ENCODE measurements around the gene TNXB.
"Not testable (repeated sequence)": the region's sequence is repeated elsewhere in the genome, so short reads cannot be mapped to it uniquely, and the experiment has no call there.

Gene TNXB

DNA sequence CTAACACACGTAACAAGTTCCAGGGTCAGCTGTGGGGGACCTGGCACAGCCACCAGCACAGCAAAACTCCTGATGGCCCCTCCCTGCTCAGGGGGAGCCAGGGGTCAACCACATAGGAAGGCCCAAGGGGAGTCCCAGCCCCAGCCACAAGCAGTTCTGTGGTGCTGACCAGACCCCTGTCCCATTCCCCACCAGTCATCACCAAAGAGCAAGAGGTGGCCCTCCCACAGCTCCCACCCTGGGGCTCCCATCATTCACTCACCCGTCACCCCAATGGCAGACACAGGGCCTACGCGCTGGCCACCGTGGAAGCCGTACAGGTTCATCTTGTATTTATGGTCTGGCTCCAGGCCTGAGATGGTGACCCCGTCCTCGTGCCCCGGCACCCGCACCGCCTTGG lies 59.4 kb downstream of the TNXB start:
- not testable (repeated sequence) for H3K4ac ChIP-seq (ENCODE audit: low read depth, low read length); H3K79me2 ChIP-seq (ENCODE audit: control insufficient read depth, insufficient read depth, low read length, poor library complexity); H2BK120ac ChIP-seq (ENCODE audit: insufficient read depth, low read length, poor library complexity); H4K91ac ChIP-seq (ENCODE audit: low read depth, low read length); H4K8ac ChIP-seq (ENCODE audit: low read depth, low read length); H3K9ac ChIP-seq (ENCODE audit: low read length); H3K4me2 ChIP-seq (ENCODE audit: low read length); DNase-seq; H4K12ac ChIP-seq (ENCODE audit: low read depth, low read length); H2BK12ac ChIP-seq (ENCODE audit: low read length); H3K27me3 ChIP-seq (ENCODE audit: insufficient read depth, low read length); H2AFZ ChIP-seq (ENCODE audit: insufficient read depth, low read length, poor library complexity); H3K18ac ChIP-seq (ENCODE audit: low read length); H3K23ac ChIP-seq (ENCODE audit: low read length); H3K9me3 ChIP-seq (ENCODE audit: insufficient read depth, low read depth, low read length); H3K79me1 ChIP-seq (ENCODE audit: low read length); H3K27ac ChIP-seq (ENCODE audit: low read depth, low read length); H2BK5ac ChIP-seq (ENCODE audit: low read depth, low read length, poor library complexity); H3K4me3 ChIP-seq (ENCODE audit: low read depth, low read length); H3K14ac ChIP-seq (ENCODE audit: low read length); H3K36me3 ChIP-seq (ENCODE audit: control insufficient read depth in 1 of 2, insufficient read depth in 2 of 2, low read length in 2 of 2); H2AK5ac ChIP-seq (ENCODE audit: low read length)
- WGBS (ENCODE audit: extremely low coverage, insufficient coverage, insufficient read length): no CpG with 5 or more reads among the region's 11 CpGs
- peaks cover 19 to 20% of the 10 kb centered on the region in 2 experiments for H3K4me1 ChIP-seq (ENCODE audit: control insufficient read depth in 1 of 2, insufficient read depth in 2 of 2, low read length in 2 of 2)

DNA sequence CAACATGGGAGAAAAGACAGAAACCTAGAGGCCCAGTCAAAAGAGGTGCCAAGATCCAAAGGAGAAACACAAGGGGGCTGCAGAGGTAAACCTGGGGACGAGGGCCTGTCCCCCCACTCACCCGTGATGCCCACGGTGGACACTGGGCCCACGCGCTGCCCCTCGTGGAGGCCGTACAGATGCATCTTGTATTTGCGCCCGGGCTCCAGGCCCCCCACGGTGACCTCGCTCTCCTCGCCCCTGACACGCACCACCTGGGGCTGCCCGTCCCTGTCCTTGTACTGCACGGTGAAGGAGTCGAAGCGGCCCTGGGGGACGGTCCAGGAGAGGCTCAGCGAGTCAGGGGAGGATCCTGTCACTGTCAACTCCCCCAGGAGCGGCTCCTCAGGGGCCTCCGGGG lies 60.0 kb downstream of the TNXB start:
- H4K8ac ChIP-seq (ENCODE audit: low read depth, low read length); H3K4ac ChIP-seq (ENCODE audit: low read depth, low read length); H2AK5ac ChIP-seq (ENCODE audit: low read length); H3K27ac ChIP-seq (ENCODE audit: low read depth, low read length); H3K79me1 ChIP-seq (ENCODE audit: low read length); H3K23ac ChIP-seq (ENCODE audit: low read length); H2AFZ ChIP-seq (ENCODE audit: insufficient read depth, low read length, poor library complexity); H4K12ac ChIP-seq (ENCODE audit: low read depth, low read length); H2BK5ac ChIP-seq (ENCODE audit: low read depth, low read length, poor library complexity); H2BK120ac ChIP-seq (ENCODE audit: insufficient read depth, low read length, poor library complexity); H3K18ac ChIP-seq (ENCODE audit: low read length); H2BK12ac ChIP-seq (ENCODE audit: low read length); H4K91ac ChIP-seq (ENCODE audit: low read depth, low read length); H3K36me3 ChIP-seq (ENCODE audit: control insufficient read depth in 1 of 2, insufficient read depth in 2 of 2, low read length in 2 of 2); H3K9me3 ChIP-seq (ENCODE audit: insufficient read depth, low read depth, low read length); H3K27me3 ChIP-seq (ENCODE audit: insufficient read depth, low read length); H3K14ac ChIP-seq (ENCODE audit: low read length); H3K79me2 ChIP-seq (ENCODE audit: control insufficient read depth, insufficient read depth, low read length, poor library complexity); H3K9ac ChIP-seq (ENCODE audit: low read length); DNase-seq; H3K4me2 ChIP-seq (ENCODE audit: low read length); H3K4me3 ChIP-seq (ENCODE audit: low read depth, low read length): not testable (repeated sequence)
- WGBS (ENCODE audit: extremely low coverage, insufficient coverage, insufficient read length): no CpG with 5 or more reads among the region's 21 CpGs
- peaks cover 19 to 20% of the 10 kb centered on the region in 2 experiments for H3K4me1 ChIP-seq (ENCODE audit: control insufficient read depth in 1 of 2, insufficient read depth in 2 of 2, low read length in 2 of 2)

DNA sequence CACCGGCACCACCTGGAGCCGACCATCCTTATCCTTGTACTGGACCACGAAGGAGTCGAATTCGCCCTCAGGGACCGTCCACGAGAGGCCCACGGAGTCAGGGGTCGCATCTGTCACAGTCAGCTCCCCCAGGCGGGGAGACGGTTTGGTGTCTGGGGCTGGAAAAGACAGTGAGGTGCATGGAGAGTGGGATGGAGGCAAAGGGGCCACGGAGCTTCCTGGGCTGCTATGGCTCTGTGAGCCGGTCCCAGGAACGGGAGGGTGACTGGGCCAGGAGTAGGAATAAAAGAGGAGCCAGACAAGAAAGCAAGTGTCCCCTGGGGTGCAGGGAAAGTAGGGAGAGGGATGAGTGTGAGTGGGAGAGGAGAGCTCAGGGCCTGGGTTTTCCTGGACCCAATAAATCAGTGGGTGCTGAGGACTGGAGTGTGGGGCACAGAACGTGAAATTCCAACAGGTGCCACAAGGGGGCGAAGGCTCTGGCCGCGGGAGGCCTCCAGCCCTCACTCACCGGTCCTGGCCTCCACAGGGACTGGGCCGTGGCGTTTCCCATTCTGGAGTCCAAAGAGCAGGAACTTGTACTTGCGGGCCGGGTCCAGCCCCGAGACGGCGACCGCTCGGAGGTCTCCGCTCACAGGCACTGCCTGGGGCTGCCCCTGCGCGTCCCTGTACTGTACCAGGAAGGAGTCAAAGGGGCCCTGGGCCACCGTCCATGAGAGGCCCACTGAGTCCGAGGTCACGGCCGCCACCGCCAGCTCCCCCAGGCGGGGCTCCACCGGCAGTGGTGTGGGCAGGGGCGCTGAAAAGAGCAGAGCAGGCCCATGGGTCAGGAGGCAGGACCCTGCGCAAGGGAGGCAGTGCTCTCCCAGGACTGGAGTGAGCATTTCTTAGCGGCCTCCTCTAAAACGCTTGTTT lies 61.0 kb downstream of the TNXB start:
- no peak overlapping the region for H3K4me2 ChIP-seq (ENCODE audit: low read length)
- no CpG with 5 or more reads among the region's 42 CpGs for WGBS (ENCODE audit: extremely low coverage, insufficient coverage, insufficient read length)
- peak overlapping the region; percentile 34 for H2BK12ac ChIP-seq (ENCODE audit: low read length)
- no peaks in the 10 kb centered on the region for H3K79me2 ChIP-seq (ENCODE audit: control insufficient read depth, insufficient read depth, low read length, poor library complexity)
- peak overlapping the region; percentile 64 for H4K91ac ChIP-seq (ENCODE audit: low read depth, low read length)
- H3K79me1 ChIP-seq (ENCODE audit: low read length): peaks cover 8% of the 10 kb centered on the region
- peak; percentile 51 to 82 for DNase-seq
- H2AFZ ChIP-seq (ENCODE audit: insufficient read depth, low read length, poor library complexity): no peak overlapping the region
- H3K4me3 ChIP-seq (ENCODE audit: low read depth, low read length): no peak overlapping the region
- no peak overlapping the region for H2BK5ac ChIP-seq (ENCODE audit: low read depth, low read length, poor library complexity)
- peaks cover 19 to 20% of the 10 kb centered on the region in 2 experiments for H3K4me1 ChIP-seq (ENCODE audit: control insufficient read depth in 1 of 2, insufficient read depth in 2 of 2, low read length in 2 of 2)
- H3K36me3 ChIP-seq (ENCODE audit: control insufficient read depth in 1 of 2, insufficient read depth in 2 of 2, low read length in 2 of 2): no peaks in the 10 kb centered on the region
- no peak overlapping the region for H3K9ac ChIP-seq (ENCODE audit: low read length)
- H3K23ac ChIP-seq (ENCODE audit: low read length): no peak overlapping the region
- H3K9me3 ChIP-seq (ENCODE audit: insufficient read depth, low read depth, low read length): no peaks in the 10 kb centered on the region
- no peaks in the 10 kb centered on the region for H3K27me3 ChIP-seq (ENCODE audit: insufficient read depth, low read length)
- H4K8ac ChIP-seq (ENCODE audit: low read depth, low read length): peak overlapping the region; percentile 66
- H2AK5ac ChIP-seq (ENCODE audit: low read length): peak overlapping the region; percentile 36
- H3K4ac ChIP-seq (ENCODE audit: low read depth, low read length): no peak overlapping the region
- peak overlapping the region; percentile 16 for H3K14ac ChIP-seq (ENCODE audit: low read length)
- H3K18ac ChIP-seq (ENCODE audit: low read length): peak overlapping the region; percentile 51
- no peak overlapping the region for H3K27ac ChIP-seq (ENCODE audit: low read depth, low read length)
- peak overlapping the region; percentile 21 for H2BK120ac ChIP-seq (ENCODE audit: insufficient read depth, low read length, poor library complexity)
- H4K12ac ChIP-seq (ENCODE audit: low read depth, low read length): no peak overlapping the region

DNA sequence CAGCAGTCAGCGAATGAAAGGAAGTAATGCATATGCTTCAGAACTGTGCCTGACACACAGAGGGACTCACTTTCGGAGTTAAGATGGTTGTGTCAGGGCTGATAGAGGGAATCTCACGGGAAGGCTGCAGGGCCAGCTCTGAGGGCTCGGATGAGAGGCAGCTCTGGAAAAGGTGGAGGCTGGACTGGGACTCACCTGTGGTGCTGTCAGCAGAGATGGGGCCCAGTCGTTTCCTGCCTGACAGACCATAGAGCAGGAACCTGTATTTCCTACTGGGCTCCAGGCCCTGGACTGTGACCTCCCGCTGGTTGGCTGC lies 61.6 kb downstream of the TNXB start:
- Histone ChIP-seq H3K4me2 (ENCODE audit: low read length) (no peak overlapping the region), H3K4me1 (ENCODE audit: control insufficient read depth in 1 of 2, insufficient read depth in 2 of 2, low read length in 2 of 2) (peaks cover 19 to 20% of the 10 kb centered on the region in 2 experiments), H4K91ac (ENCODE audit: low read depth, low read length) (peak overlapping the region; percentile 64), H3K23ac (ENCODE audit: low read length) (no peak overlapping the region), H3K27me3 (ENCODE audit: insufficient read depth, low read length) (no peaks in the 10 kb centered on the region), H3K9me3 (ENCODE audit: insufficient read depth, low read depth, low read length) (no peaks in the 10 kb centered on the region), H2BK5ac (ENCODE audit: low read depth, low read length, poor library complexity) (no peak overlapping the region), H3K27ac (ENCODE audit: low read depth, low read length) (no peak overlapping the region), H2BK120ac (ENCODE audit: insufficient read depth, low read length, poor library complexity) (peak overlapping the region; percentile 21), H3K36me3 (ENCODE audit: control insufficient read depth in 1 of 2, insufficient read depth in 2 of 2, low read length in 2 of 2) (no peaks in the 10 kb centered on the region), H2AK5ac (ENCODE audit: low read length) (peak overlapping the region; percentile 36), H4K8ac (ENCODE audit: low read depth, low read length) (peak overlapping the region; percentile 41), H3K4me3 (ENCODE audit: low read depth, low read length) (no peak overlapping the region), H4K12ac (ENCODE audit: low read depth, low read length) (no peak overlapping the region), H3K14ac (ENCODE audit: low read length) (no peak overlapping the region), H2BK12ac (ENCODE audit: low read length) (peak overlapping the region; percentile 34), H3K79me1 (ENCODE audit: low read length) (peaks cover 8% of the 10 kb centered on the region), H2AFZ (ENCODE audit: insufficient read depth, low read length, poor library complexity) (no peak overlapping the region), H3K18ac (ENCODE audit: low read length) (no peak overlapping the region), H3K4ac (ENCODE audit: low read depth, low read length) (no peak overlapping the region), H3K79me2 (ENCODE audit: control insufficient read depth, insufficient read depth, low read length, poor library complexity) (no peaks in the 10 kb centered on the region), H3K9ac (ENCODE audit: low read length) (no peak overlapping the region)
- WGBS (ENCODE audit: extremely low coverage, insufficient coverage, insufficient read length): no CpG with 5 or more reads among the region's 6 CpGs
- no peak for DNase-seq
